GM19463 (cell line): ENCODE measurements around the gene ANP32B.
"Not testable (repeated sequence)": the region's sequence is repeated elsewhere in the genome, so short reads cannot be mapped to it uniquely, and the experiment has no call there.

Source experiments
- ATAC-seq: cut with Tn5 transposase; IDR thresholded peaks from one replicate; pipeline ENCODE4 v1.9.1; 2021; ENCODE audit warnings: mild to moderate bottlenecking, moderate library complexity; ENCODE audit not compliant: unreplicated experiment

ANP32B gene

DNA sequence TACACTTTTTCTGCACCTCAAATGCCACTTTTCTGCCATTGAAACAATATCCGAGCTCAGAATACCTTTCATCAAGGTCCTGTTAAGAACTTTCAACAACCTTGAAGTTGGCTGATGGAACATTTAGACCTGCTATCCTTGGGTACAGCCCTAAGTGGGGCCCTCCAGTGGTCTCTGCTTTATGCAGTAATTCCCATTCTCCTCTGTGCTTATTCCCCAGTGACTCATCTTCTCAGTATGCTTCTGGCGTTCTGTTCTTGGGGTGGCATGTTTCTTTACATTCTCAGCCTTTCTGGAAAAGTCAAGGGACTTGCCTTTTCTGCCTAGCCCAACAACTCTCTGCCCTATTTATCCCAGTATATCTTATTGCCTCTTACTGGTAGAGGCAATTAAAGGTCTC lies 7.1 kb downstream of the ANP32B start:
- no peak for ATAC-seq

GRCh38 chr9:97991818-97992217 lies 8.7 kb downstream of the ANP32B start:
- ATAC-seq, result no peak

- no peak for ATAC-seq
Measured at GRCh38 chr9:97992219-97992618, 9.1 kb downstream of the ANP32B start.

GRCh38 chr9:97993000-97993399 lies 9.9 kb downstream of the ANP32B start:
- no peak for ATAC-seq

DNA sequence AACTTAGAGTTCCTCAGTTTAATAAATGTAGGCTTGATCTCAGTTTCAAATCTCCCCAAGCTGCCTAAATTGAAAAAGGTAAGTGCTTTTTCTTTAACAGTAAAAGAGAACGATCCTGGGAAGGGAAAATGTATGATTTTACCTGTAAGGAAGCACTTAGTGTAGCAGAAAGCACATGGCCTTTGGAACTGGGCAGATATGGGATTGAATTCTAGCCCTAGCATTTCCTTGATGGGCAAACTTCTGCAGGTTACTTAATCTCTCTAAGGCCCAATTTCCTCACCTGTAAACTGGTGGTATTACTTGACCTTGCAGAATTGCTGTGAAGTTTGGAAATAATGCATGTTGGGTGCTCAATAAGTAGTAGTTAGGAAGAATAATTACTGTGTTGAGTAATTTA lies 11.6 kb downstream of the ANP32B start:
- no peak for ATAC-seq

DNA sequence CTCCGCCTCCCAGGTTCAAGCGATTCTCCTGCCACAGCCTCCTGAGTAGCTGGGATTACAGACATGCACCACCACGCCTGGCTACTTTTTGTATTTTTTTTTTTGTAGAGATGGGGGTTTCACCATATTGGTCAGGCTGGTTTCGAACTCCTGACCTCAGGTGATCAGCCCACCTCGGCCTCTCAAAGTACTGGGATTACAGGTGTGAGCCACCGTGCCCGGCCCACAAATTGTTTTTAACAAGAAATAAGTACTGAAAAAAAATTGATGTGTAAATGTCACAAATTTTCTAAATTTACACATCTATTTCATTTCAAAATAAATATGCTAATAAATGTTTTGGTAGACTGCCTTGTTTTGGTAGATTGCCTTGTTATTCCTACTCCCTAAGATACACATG lies 13.5 kb downstream of the ANP32B start:
- not testable (repeated sequence) for ATAC-seq

- no peak for ATAC-seq
Measured at GRCh38 chr9:97997330-97998276, 14.5 kb downstream of the ANP32B start.

GRCh38 chr9:98002808-98003207 lies 19.7 kb downstream of the ANP32B start:
- ATAC-seq, result no peak

DNA sequence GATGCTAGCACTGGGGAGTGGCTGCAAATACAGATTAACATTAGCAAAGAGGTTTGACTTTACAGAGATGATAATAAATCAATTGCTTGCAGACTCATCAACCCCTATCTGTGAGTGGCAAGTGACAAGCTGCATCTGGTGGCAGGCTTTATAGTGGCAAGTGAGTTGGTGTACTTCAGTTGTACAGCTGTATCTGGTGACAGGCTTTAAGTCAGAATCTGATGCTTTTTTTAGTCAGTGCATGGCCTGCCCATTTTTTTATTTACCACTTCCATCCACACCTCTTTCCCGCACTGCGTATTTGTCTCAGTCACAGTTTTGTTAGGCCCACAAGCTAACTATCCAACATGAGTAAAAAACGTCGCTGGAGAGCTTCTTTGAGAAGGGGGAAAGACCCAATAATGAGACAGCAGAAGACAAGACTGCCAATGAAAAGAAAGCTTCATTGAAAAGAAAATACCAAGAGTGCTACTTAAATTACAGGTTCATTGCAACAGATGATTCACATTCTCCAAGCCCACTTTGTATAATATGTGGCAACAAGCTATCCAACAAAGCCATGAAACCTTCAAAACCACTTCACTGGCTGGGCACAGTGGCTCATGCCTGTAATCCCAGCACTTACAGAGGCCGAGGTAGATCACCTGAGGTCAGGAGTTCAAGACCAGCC lies 23.1 kb downstream of the ANP32B start:
- ATAC-seq, result no peak

GRCh38 chr9:98007251-98007928 lies 24.2 kb downstream of the ANP32B start:
- no peak for ATAC-seq

DNA sequence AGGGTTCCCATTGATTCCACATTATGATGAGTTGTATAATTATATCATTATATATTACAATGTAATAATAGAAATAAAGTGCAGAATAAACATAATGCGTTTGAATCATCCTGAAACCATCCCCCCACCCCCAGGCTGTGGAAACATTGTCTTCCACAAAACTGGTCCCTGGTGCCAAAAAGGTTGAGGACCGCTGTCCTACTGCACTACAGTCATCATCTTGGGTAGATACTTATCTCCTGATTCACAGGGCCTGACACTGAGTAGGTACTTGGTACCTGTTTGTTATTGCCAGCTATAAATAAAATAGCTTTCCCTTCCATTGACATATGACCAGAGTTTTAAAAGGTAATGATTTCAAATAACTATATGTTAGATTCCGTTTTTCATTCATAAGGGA lies 25.6 kb downstream of the ANP32B start:
- no peak for ATAC-seq

DNA sequence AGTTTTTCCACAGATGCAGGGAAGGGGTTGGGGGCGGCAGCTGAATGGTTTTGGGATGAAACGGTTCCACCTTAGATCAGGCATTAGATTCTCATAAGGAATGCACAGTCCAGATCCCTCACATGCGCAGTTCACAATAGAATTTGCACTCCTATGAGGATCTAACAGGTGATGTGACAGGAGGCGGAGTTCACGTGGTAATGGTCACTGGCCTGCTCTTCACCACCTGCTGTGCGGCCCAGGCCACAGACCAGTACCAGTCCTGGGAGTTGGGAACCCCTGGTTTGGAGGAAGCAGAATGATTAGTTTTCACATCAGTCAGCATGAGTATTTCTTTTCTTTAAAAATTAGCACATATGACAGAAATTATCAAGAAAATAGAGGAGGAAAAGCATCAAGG lies 26.3 kb downstream of the ANP32B start:
- no peak for ATAC-seq

DNA sequence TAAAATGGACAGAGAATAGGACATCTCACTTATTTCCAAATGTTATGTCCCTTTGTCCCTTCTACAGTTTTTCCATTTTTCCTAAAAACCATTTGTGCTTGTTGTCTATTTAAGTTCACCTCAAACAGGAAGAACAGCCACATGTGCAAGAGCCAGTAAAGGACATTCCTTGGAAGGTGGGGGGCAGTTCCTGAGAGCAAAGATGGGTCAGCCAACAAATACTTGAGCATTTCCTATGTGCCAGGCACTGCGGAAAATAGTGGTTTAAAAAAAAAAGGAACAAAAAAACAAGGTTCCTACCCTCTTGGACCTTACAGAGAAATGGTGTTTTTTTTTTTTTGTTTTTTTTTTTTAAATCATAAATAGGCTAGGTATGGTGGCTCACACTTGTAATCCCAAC lies 26.8 kb downstream of the ANP32B start:
- ATAC-seq, result no peak

DNA sequence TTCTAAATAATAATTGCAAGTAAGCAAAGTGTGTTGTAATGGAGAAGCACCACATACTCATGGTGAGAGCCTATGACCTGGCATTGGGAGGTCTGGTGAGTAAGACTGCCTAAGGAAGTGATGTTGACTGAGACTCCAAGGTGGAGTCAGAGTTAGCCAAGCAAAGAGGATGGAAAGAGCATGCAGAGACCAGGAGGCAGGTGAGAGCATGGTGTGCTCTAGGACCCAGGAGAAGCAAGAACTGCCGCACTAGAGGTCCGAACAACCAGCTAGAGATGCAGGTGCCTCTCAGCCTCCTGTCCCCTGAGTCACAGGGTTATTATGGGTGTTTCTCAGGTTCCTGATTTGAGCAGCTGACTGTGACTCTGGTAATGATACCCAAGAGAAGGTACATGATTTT lies 27.3 kb downstream of the ANP32B start:
- ATAC-seq, result peak; percentile 96

- ATAC-seq, result no peak
Measured at GRCh38 chr9:98011122-98011521, 28.0 kb downstream of the ANP32B start.

- no peak for ATAC-seq
Measured at GRCh38 chr9:98016137-98016680, 33.1 kb downstream of the ANP32B start.

- no peak for ATAC-seq
Measured at GRCh38 chr9:98017306-98017705, 34.2 kb downstream of the ANP32B start.

GRCh38 chr9:98018347-98018746 lies 35.2 kb downstream of the ANP32B start:
- no peak for ATAC-seq

GRCh38 chr9:98019098-98019497 lies 36.0 kb downstream of the ANP32B start:
- no peak for ATAC-seq

GRCh38 chr9:98019869-98020268 lies 36.7 kb downstream of the ANP32B start:
- ATAC-seq, result not testable (repeated sequence)

- ATAC-seq, result no peak
Measured at GRCh38 chr9:98020476-98021145, 37.5 kb downstream of the ANP32B start.
